SKM-1 (cell line): ENCODE data around the gene AVPR2.
A peak's percentile ranks its signal among the peaks of the same experiment; 100 is the strongest.

Experiments
- DNase-seq: peaks from one replicate; lab custom pipeline; 2025; ENCODE audit not compliant: unreplicated experiment; lab: John Stamatoyannopoulos, UW

Gene AVPR2

DNA sequence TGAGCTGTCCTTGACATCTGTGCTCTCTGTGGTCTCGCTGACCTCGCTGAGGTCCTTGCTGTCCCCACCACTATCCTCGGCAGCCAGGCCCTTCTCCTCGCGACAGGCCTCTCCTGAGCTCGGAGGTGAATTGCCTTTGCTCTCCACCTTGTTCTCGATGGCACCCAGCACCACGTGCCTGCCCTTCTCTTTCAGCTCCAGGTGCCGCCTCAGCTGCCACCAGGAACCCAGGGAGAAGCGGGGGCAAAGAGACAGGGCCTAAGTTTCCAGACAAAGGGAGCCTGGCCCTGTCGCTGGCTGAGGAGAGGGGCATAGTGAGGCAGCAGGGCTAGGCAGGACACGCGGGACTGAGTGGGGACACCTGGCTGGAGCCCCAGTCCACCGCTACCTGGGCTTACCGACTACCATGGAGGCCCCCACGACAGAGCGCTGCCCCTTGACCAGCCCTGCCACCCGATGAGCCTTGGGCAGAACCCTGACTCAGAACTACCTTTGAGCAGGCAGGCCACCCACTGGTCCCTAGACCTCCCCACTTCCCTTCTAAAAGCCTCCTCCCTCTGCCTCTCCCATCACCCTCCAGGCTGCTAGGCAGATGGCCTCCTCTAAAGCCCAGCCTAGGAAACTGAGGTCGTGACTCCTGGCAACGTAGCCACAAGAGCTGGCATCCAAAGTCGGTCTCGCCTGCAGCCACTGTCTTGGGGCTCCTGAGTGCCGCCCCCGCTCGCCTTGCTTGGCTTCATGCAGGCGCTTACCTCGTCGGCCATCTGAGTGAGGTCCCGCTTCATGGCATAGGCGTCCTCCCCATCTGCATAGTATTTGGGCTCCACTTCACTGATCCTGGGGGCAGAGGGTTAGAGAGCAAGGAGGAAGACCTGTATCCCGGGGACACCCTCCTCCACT, 25.8 kb downstream of the AVPR2 start:
- no peak for DNase-seq

DNA sequence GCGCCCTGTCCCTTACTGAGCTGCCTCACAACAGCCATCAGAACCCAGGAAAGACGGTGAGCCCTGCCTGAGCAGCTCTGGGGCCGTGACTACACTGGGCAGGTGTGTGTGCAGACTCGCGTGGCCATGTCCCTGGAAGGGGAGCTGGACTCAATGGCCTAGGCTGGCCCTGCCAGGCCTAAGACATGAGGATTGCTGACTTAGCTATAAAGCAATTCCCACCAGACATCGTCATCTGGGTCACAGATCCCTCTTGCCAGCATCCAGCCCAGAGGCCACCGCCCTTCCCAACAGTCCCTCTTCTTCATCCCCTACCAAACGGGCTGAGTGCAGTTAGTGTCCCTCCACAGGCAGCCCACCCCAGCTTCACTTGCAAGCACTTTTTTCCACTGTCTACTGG, 26.7 kb downstream of the AVPR2 start:
- no peak for DNase-seq

DNA sequence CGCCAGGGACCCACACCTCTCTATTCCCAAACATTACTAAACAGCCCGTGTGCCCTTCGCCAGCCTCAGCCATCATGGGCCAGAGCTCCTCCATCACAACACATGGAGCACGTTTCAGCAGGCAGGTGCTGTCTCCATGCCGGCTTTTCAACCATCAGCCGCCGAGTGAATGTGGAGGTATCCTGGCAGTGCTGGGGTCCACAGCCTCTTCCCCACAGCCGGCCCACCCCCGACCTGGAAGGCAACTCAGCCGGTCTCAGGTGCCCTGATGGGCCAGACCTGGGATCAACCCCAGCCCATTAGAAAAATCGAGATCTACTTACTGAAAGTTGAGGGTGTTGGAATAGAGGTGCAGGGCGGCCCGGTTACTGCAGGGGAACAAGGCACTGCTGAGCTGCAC, 27.3 kb downstream of the AVPR2 start:
- no peak for DNase-seq

DNA sequence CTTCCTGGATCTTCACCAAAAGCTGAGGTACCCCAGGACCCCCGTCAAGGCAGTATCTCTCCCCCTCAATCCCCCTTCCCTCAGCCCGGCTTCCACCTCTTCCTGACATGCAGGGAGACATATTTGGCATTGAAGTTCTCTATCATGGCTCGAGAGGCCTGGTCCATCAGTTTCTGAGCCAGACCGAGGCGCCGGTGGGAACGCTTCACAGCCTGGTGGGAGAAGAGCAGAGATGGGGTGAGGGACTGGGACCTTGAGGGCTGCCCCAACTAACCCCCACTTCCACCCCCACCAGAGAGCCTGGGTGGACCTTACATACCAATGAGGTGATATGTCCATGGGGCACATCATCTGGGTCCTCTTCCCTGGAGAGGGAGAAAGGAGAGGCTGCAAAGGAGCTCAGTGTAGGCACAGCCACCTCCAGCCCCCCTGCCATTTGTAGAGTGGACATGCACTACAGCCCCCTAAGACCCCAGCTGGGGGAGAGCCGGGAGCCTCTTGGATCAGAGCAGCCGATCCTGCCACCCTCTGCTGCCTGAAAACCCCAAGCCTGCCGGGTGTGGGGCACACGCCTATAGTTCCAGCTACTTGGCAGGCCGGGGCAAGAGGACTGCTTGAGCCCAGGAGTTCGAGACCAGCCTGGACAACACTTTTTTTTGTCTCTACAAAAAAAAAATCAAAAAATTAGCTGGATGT, 27.9 kb downstream of the AVPR2 start:
- DNase-seq = no peak

DNA sequence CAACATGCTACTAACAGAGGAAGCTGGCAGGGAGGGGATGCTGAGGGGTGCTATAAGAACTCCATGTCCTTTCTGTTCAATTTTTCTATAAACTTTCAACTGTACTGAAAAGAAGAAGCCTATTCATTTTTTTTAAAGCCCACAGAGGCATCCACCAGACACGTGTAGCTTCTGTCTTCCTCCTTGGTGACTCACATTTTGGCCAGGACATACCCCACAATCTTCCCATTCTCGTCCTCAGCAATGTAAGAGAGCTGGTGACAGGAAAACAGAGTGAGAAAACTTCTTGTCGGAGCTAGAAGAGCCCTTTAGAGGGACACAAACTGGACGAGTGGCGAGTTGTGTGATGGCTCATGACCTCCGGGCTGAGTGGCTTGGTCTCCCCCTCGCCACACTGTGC, 29.3 kb downstream of the AVPR2 start:
- DNase-seq = no peak

DNA sequence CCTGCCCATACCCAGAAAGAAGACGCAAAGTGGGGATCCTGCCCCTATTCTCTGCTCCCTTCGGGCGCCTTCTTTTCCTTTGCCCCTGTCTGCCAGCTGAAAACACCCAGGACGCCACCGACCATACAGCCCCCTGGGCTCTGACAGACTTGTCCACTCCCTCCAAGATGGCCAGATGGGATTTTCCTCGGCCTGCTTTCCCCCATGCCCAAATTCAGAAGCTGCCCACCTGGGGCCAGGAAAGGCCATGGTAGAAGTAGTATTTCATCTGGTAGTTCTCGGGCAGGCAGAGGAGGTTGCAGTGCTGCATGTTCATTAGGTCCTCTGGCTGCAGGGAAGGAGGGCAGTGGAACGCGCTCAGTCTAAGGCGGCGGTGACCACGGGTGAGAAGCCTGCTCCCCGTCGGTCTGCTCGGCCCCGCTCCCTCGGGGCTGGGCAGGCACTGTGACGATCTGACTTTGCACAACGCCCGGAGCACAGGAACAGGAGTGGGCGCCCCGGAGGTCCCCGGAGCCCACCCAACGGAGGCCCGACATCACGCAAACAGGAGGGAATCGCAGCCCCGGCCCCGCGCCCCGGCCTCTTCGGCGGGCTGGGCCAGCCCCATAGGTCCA, 29.8 kb downstream of the AVPR2 start:
- DNase-seq = no peak

DNA sequence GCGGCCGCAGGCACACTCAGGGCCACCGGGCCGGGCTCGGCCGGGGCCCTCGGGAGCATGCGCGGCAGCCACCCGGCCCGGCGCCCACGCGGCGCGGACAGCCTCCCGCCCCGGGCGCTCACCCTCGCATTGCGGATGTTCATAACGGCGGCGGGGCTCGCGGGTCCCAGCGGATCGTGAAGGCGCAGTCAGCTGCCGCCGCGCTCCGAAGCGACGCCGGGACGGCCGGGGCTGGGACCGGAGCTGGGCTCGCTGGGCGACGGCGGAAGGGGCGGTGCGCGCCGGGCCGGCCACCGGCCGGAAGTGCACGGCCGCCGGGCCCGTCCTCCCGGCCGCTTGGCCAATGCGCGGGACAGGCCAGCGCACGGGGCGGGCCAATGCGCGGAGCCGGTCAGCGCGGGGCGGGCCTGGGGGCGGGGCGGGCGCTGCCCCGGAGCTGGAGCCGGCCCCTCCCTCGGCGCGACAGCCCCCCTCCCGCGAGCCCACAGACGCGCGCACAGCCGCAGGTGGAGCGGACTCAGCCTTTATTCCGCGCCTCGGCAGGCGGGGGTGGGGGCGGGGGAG, 30.4 kb downstream of the AVPR2 start, which contains the start of gene NAA10:
NAA10 (minus strand) TSS at position 276 of the 564 bp plus-strand sequence; CDS start at position 143, 133 bp downstream.
- DNase-seq = peak; percentile 2

DNA sequence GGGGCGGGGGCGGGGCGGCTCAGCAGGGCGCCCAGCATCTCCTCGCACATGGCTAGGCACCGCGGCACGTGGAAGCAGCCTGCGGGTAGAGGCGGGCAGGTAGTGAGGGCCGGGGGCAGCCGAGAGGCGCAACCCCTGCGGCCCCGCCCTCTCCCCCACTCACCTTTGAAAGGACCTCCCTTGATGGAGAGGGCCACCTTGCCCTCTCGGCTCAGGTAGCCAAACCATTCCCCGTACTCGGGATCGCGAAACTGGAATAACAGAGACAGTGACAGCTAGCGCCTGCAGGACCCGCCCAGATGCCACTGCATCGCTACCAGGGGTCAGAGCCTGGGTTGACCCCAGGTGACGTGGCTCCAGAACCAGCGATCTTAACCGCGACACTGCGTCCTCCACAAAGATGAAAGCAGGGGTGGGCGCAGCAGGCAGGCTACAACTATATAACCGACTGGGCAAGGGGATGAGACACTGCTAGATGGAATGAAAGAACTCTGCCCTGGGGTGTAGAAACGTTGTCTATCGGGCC, 30.9 kb downstream of the AVPR2 start:
- no peak for DNase-seq

DNA sequence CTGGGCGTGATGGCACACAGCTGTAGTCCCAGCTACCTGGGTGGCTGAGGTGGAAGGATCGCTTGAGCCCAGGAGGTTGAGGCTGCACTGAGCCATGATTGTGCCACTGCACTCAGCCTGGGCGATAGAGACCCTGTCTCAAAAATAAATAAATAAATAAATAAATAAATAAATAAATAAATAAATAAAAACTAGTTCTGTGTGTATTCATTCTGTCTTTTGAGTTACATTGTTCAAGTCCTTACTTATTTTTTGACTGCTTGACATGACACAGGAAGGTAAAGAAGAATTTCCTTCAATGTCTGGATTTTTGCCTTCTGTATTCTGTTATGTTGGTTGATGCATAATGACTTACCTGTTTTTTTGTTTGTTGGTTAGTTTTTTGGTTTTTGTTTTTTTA, 32.6 kb downstream of the AVPR2 start:
- DNase-seq = no peak

DNA sequence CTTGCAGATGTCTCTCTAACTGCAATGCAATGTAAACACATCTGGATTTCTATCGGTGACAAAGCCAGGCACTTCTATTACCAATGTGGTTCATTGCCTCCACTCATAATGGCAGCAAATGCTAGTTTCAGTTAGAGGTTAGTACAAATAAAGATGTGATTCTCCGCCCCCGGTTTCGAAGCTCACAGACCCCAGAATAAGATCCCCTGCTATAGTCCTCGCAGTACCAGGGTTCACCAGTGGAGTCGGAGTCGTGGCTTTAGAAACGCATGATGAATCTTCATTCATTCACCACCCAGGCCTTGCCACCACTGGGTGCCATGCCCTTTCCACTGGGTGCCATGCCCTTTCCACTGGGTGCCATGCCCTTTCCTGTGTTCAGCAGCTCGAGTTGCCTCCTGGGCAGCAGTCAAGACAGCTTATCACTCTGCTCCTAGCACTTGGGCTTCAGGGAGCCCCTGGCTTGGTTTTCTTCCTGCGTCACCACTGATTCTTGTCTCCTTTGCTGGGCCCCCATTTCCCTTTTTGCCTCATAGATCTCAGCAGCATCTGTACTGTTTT, 33.8 kb downstream of the AVPR2 start:
- no peak for DNase-seq

DNA sequence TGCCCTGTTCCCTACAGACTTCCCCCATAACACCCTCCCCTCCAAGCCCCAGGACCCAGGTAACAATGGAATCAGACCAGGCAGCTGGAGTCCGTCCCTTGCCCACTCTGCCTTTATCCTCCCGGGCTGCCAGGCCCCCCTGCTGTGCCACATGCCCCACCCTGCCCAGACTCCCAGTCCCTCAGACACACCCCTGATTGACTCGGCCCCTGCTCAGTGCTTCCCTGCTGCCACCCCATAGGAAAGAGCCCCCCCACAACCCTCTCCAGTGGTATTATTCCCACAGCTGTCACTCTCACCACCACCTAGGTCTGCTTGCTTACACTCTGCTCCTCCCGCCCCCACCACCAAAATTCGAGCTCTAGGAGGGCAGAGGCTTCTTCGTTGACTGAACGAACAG, 35.1 kb downstream of the AVPR2 start:
- no peak for DNase-seq

DNA sequence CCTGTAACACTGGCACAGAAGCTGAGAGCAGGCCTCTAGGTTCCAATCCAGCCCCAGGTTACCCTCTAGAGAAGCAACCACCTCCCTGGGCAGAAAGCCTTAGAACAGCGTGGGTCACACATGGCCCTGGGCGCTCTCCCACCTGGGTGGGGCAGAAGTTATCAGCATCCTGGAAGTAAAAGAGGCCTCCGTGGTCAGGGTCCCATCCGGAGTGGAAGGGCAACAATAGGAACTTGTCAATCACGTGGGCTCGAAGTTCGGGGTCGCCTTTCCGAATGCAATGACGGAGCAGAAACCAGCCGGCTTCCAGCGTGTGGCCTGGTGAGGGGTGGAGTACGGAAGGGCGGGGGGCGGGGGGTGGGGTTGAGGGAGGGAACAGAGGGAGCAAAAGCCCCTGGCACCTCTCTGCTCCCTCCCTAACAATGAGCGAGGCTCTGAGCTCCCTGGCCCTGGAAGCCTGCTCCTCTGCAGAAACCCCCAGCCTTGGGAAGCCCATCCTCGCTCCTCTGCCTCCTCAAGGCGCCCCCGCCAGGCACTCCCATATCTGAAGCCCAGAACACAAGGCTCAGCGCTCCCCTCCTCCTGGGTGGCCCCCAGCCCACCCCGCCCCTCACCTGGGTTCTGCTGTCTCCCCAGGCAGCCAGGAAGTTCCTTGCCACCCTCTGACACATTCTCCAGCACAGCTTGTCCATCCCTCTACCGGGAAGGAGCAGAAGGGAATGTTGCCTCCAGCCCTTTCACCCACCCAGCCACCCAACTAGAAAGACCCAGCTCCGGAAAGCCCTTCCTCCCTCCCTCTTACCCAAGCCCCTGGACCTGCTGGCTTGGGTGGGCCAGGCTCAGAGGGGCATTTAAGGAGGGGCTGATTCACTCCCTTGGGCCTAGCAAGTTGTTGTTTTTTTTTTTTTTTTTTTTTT, 37.1 kb downstream of the AVPR2 start:
- DNase-seq = no peak

DNA sequence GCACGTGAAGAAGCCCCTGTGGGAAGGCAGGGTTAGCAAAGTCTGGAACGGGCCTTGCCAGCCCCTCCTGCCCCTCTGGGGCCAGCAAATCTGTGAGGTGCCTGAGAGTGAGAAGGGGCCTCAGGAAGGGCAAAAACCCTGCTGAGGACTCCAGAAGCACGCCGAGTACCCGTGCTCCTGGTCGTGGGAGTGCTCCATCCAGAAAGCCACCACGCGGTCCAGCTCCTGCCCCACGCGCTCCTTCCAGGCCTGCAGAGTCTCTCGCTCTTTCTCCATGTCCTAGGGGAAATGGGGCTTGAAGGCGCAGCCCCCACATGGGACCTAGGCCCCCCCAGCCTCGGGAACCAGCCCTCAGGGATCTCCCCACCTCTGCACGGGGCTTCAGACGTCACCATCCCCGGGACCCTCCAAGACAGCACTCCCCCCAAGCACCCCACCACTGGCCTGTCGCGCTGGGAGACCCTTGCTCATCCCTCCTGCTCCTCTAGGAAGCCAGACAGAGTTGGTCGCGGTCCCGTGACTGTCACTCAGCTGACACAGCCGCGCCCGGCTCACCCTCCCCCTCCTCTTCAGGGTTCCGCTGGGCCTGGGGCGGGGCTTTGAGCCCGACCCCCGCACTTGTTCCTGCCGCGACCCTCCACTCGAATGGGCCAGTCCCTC, 39.8 kb downstream of the AVPR2 start, which contains the start of gene RENBP:
RENBP (minus strand) TSS at position 504 of the 660 bp plus-strand sequence; CDS start at position 471, 33 bp downstream.
- no peak for DNase-seq

DNA sequence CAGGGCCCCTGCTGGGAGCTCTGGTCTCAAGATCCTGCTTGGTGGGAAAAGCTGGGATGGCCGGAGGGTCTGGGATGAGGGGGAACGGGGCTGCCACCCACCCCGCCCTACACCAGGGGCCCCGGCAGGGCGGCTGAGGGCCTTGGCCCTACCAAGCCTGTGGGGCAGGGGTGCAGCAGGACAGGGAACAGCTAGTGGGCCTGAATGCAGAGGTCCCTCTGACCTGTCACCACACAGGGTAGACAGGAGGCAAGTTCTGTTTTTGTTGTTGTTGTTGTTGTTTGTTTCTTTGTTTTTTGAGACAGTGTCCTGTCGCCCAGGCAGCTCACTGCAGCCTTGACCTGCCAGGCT, 40.3 kb downstream of the AVPR2 start:
- no peak for DNase-seq

DNA sequence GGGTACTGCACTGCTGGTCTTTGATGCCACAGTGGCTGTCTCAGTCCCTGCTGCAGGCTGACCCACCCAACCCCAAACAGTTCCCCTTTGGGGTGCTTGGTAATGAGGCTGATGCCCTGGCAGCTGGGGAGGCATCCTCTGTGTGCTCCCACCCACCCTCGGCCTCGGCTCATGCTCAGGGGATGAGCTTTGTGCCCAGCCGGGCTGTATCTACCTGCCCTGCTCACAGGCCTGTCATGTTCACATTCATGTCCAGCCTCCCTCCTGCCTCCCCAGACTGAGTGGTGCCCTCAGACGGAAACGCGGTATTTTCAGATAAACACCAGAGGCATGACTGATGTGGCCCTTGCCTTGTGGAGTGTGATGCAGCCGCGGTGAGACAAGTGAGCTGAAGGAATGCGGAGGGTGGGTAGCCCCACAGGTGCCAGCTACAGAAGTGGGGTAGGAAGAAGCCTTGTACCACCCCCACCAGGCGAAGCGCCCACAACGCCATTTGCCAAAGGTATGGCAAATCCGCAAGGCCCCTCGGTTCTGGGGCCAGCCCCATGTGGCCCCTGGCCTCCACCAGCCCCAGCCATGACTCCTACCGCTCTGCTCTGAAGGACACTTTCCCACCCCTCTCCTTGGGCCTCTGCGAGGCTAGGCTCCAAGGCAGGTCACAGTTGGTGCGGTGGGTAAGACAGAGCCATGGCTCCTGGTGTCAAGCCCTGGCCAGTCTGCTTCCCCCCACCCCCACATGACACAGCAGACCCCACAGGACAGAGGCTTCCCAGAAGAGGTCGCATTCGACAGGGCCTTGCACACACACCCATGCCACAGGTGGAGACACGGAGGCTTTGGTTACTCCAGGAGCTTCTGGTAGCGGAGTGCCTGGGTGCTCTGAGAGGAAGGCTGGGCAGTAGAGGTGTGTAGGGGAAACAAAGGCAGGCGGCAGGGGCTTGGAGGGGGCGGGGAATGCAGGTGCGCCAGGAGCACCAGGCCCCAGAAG, 41.8 kb downstream of the AVPR2 start:
- DNase-seq = no peak

DNA sequence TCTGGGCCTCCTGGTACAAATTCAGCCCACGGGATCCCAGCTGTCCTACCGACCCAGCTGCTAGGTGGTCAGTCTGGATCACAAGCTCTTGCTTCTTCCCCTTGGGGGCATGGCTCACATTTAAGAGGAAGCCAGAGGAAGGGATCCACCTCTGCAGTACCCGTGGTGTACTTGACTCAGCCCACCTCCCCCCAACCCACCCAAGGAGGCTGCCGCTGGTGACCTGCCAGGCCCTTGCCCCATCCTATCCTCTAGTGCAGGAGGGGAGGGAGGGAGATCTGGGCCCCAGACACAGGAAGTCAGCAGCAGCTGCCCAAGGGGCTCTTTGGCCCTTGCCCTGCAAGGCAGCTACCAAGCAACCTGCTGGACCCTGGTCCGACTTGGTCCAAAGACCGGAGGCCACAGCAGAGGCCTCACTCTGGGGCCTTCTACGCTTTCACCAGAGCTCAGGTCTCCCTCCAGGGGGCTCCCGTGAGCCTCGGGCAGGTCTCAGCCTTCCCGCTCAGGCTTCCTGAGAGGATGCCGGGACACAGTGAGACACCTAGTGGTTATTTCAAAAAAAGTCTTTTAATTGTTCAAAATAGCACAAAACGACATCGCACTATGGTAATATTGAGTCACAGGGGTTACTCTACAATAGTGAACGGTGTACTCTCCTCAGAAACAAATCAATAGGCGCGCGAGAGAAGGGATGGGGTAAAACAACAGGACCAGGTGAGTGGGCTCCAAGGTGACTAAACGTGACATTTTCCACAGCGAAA, 42.7 kb downstream of the AVPR2 start:
- peak; percentile 21 for DNase-seq

DNA sequence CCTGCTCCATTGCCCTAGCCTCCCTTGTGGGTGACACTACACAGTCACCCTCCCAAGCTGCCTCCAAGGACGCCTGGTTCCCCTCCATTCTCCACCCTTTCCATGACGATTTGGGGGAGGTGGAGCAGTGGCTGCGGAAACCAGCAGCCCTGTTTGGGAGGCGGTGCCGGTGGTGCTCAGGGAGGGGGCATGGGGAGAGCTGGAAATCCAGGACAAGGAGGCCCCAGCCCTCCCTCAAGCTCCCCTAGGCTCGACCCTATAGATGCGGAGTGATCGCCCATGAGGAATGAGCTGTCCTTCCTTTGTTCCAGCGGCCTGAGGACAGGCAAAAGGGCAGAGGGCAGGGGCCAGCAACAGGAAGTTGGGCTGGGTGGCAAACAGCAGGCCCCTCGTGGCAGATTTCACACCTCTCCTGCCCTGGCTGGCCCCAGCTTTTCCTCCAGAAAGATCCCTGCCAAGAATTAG, 43.6 kb downstream of the AVPR2 start:
- no peak for DNase-seq
